ENCODE results near the gene LRRN4CL.
A peak's percentile ranks its signal among the peaks of the same experiment; 100 is the strongest.
"Not testable (repeated sequence)": the region's sequence is repeated elsewhere in the genome, so short reads cannot be mapped to it uniquely, and the experiment has no call there.

LRRN4CL gene

DNA sequence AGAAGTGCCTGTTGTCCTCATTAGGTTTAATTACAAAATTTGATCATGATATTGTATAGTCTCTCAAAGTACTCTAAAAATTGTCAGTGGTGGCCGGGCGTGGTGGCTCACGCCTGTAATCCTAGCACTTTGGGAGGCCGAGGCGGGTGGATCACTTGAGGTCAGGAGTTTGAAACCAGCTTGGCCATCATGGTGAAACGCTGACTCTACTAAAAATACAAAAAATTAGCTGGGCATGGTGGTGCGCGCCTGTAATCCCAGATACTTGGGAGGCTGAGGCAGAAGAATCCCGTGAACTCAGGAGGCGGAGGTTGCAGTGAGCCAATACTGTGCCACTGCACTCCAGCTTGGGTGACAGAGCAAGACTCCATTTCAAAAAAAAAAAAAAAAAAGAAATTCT, 13.9 kb downstream of the LRRN4CL start:
- DNase-seq: not testable (repeated sequence)

DNA sequence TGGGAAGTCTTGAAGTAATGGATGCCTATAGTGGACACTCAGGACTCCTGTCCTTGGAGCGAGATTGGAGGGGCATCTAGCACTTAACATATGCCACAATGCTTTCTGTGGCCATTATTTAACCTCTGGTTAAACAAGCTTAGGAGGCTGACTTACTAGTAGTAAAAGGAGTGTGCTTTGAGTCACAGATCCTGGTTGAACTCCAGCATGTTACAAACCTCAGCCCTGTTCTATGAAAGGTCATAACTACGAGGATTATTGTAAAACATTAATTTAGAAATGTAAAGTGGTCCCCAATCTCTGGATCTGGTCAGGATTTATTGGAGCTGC, 16.2 kb downstream of the LRRN4CL start:
- no peak for DNase-seq

DNA sequence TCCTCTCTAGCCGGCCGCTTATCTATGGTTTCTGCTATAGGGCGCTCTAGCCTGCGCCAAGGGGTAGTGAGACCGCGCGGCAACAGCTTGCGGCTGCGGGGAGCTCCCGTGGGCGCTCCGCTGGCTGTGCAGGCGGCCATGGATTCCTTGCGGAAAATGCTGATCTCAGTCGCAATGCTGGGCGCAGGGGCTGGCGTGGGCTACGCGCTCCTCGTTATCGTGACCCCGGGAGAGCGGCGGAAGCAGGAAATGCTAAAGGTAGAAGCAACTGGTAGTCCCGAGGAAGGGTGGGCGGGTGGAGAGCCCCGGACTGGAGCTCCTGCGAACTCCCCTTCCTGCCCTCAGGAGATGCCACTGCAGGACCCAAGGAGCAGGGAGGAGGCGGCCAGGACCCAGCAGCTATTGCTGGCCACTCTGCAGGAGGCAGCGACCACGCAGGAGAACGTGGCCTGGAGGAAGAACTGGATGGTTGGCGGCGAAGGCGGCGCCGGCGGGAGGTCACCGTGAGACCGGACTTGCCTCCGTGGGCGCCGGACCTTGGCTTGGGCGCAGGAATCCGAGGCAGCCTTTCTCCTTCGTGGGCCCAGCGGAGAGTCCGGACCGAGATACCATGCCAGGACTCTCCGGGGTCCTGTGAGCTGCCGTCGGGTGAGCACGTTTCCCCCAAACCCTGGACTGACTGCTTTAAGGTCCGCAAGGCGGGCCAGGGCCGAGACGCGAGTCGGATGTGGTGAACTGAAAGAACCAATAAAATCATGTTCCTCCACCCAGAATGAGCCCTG, 17.5 kb downstream of the LRRN4CL start, which contains the start of the genes LBHD1 and UQCC3:
Gene LBHD1, minus strand, starts transcription at position 660 of the 782 bp plus-strand sequence. CDS start 2,236 bp downstream, outside the sequence.
Gene UQCC3, plus strand, starts transcription at position 66 of the 782 bp plus-strand sequence. Its CDS starts 73 bp downstream, at position 139.
- peak; percentile 85 for DNase-seq

DNA sequence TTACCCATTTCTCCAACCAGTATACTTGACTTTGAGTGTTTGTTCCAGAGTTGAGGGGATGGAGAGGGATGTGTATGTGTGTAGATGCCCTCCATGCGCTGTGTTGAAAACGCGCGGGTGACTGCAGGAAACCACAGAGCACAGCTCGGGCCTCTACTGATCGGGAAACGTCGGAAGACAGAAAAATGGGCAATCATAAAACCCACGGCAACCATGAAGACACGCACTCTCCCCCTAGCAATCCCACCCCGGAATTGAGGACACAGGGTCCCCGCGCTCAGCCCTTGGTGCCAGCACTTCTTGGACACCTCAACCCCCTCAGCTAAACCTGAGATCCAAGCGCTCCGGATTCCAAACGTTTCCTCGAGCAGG, 18.1 kb downstream of the LRRN4CL start:
- DNase-seq: no peak

GRCh38 chr11:62669420-62670161, 19.7 kb downstream of the LRRN4CL start:
- DNase-seq: no peak

- DNase-seq: no peak
Observed at GRCh38 chr11:62667460-62667859, 21.9 kb downstream of the LRRN4CL start.

DNA sequence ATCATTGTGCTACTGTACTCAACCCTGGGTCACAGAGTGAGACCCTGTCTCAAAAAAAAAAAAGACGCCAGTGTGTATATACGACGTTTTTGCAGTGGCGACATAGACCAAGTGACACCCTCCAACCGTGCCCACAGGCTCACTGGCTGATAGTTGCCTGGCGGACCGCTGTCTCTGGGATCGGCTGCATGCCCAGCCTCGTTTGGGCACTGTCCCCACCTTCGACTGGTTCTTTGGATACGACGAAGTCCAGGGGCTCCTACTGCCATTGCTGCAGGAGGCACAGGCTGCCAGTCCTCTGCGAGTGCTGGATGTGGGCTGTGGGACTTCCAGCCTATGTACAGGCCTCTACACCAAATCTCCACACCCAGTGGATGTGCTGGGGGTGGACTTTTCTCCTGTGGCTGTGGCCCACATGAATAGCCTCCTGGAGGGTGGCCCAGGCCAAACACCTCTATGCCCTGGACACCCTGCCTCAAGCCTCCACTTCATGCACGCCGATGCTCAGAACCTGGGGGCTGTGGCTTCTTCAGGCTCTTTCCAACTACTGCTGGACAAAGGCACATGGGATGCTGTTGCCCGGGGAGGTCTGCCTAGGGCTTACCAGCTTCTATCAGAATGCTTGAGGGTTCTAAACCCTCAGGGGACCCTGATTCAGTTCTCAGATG, 22.9 kb downstream of the LRRN4CL start:
- no peak for DNase-seq

GRCh38 chr11:62665599-62666258, 23.6 kb downstream of the LRRN4CL start:
- DNase-seq: peak; percentile 74

GRCh38 chr11:62665075-62665598, 24.2 kb downstream of the LRRN4CL start, which contains the start of the genes C11orf98 and CSKMT:
Gene C11orf98, minus strand, starts transcription at chr11:62665210. Its CDS starts 41 bp downstream, at chr11:62665169.
Gene CSKMT, plus strand, starts transcription at chr11:62665312. Its CDS starts 568 bp downstream, at chr11:62665880.
- peak; percentile 96 for DNase-seq

DNA sequence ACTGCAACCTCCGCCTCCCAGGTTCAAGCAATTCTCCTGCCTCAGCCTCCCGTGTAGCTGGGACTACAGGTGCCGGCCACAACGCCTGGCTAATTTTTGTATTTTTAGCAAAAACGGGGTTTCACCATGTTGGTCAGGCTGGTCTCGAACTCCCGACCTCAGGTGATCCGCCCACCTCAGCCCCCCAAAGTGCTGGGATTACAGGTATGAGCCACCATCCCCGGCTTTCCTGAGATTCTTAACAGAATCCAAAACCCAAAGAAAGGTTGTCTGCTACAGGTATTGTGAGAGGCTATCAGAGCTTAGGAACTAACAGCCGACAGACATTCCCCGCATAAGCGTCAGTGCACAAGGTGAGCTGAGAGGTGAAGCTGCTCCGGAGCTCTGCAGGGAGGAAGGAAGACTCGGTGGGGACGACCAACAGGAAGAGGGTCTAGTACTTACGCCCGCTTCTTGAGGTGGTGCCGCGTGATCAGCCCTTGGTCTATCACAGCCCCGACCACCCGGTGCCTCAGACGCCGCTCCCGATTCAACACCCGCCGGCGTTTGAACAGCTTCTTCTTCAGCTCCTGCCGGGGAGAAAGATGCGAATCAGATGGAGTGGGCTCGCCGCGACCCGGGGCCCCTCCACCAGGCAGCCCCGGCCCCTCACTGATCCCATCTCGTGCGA, 24.8 kb downstream of the LRRN4CL start:
- DNase-seq: peak; percentile 48

GRCh38 chr11:62656796-62657429, 32.4 kb downstream of the LRRN4CL start:
- DNase-seq: no peak

DNA sequence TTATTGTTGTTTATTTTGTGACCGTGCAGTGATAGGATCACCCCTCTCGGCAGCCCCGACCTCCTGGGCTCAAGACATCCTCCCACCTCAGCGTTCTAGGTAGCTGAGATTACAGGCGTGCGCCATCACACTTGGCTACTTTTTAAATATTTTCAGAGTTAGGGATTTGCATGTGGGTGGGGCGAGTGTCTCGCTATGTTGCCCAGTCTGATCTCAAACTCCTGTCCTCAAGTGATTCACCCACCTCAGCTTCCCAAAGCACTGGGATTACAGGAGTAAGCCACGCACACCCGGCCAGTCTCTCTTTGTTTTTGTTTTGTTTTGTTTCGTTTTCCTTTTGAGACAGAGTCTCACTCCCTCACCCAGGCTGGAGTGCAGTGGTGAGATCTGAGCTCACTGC, 35.0 kb downstream of the LRRN4CL start:
- DNase-seq: no peak

GRCh38 chr11:62652161-62653006, 36.9 kb downstream of the LRRN4CL start:
- DNase-seq: peak; percentile 86

DNA sequence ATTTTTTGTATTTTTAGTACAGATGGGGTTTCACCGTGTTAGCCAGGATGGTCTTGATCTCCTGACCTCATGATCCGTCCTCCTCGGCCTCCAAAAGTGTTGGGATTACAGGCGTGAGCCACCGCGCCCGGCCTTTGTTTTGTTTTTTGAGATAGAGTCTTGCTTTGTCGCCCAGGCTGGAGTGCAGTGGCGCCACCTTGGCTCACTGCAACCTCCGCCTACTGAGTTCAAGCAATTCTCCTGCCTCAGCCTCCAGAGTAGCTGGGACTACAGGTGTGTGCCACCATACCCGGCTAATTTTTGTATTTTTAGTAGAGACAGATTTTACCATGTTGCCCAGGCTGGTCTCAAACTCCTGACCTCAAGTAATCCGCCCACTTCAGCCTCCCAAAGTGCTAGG, 39.0 kb downstream of the LRRN4CL start:
- not testable (repeated sequence) for DNase-seq

GRCh38 chr11:62649486-62649885, 39.8 kb downstream of the LRRN4CL start:
- no peak for DNase-seq

DNA sequence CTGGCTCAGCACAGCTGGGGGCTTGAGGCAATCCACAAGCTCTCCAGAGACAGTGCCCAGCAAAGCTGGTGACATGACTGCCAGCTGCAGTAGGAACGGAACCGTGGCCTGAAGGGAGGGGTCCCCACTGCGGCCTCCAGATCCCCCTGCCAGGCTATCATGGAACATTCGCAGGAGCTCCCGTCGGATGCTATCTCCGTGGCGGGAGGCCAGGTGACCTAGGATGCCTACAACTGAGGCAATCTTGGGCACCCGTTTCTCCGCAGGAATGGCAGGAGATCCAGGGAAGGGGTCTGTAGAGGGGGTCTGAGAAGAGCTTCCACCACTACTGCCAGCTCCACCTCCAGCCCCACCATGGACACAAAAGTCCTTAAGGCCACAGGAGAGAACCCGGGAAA, 40.4 kb downstream of the LRRN4CL start:
- no peak for DNase-seq

DNA sequence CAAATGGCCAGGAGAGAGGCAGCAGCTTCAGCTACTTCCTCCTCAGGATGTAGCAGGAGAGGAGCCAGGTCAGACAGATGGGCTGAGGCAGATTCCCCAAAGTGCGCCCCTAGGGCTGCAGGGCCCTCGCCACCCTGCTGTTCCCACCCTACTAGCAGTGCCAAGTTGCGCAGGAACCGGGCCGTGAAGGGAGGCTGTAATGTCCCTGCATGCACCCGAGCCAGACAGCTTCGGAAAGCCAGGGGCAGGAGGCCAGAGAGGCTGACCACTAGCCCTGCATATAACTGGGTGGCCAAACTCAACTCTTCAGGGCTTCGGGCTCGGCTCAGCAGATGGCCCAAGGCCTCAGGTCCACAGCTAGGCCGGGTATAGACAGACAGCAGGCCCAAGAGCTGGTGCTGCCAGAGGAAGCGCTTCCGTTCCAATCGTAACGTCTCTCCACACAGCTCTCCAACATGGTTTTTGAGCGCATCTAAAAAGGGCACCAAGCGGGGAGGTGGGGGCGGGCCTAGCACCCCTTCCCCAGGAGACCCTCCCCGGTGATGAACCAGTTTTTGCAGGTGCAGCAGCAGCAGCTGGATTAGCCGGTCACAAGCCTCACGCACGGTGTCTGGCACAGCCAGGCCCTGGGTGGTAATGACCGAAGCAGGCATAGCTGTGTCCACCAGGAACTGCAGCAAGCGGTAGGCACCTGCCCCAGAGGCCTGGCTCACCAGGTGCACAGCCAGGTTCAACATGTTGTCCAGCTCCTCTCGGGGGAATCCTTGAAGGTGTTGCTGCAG, 41.0 kb downstream of the LRRN4CL start:
- DNase-seq: no peak

GRCh38 chr11:62647609-62648005, 41.7 kb downstream of the LRRN4CL start:
- no peak for DNase-seq

DNA sequence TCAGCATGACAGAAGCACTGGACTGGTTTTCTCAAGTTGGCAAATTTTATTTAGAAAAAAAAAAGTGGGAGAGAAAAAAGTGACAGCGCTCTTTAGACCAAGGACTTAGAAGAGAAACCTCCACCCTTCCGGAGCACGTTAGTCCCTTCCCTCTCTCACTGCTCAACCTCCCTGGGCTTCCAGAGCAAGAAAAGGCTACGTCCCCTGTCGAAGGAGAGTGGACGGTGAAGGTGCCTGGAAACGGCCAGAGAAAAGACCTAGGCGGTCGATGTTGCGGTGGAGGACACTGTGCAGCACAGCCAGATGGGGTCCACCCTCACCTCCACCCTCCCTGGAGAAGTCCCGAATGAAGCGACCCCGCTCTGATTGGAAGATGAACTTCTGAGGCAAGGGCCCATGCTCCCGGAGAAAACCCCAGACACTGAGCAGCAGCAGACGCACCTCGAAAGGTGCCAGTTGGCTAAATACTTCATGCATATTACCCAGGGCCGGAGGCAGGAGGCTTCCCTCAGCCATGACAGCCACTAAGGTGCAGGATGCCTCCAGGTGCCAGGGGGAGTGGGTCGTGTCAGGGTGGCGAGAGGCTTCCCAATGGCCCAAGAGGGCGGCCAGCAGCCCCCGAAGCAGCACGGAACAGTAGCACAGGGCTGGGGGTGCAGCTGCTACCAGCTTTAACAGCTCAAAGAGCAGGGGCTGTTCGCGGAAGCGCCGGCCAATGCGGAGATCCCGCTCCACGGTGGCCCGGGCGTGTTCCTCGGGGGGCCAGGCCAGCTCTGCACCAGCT, 42.3 kb downstream of the LRRN4CL start:
- no peak for DNase-seq
